DMS114 treated with DMSO at 0.1 percent for 48 hours (cell line): ENCODE results near the gene TMEM200C.

Experiments used
- DNase-seq: peaks from one replicate; lab custom pipeline; 2025; ENCODE audit not compliant: unreplicated experiment; lab: John Stamatoyannopoulos, UW

Gene TMEM200C

GRCh38 chr18:5895299-5895875 is at the start of gene TMEM200C:
TSS of gene TMEM200C (minus strand) at chr18:5895522. CDS start at chr18:5892063, 3,459 bp downstream.
- DNase-seq: no peak

GRCh38 chr18:5944448-5944847 is 49.1 kb upstream of the TMEM200C start:
- no peak for DNase-seq

- no peak for DNase-seq
These were observed 48.2 kb upstream of the TMEM200C start for GRCh38 chr18:5943514-5943913.

- DNase-seq: no peak
These were observed 47.3 kb upstream of the TMEM200C start for GRCh38 chr18:5942591-5942990.

GRCh38 chr18:5941890-5942289 is 46.6 kb upstream of the TMEM200C start:
- DNase-seq: no peak

- DNase-seq: no peak
These were observed 44.7 kb upstream of the TMEM200C start for GRCh38 chr18:5939801-5940667.

GRCh38 chr18:5937795-5938194 is 42.5 kb upstream of the TMEM200C start:
- no peak for DNase-seq

- no peak for DNase-seq
These were observed 41.8 kb upstream of the TMEM200C start for GRCh38 chr18:5937121-5937520.

- no peak for DNase-seq
These were observed 35.5 kb upstream of the TMEM200C start for GRCh38 chr18:5930789-5931188.

- no peak for DNase-seq
These were observed 23.0 kb upstream of the TMEM200C start for GRCh38 chr18:5918205-5918858.

- DNase-seq: no peak
These were observed 19.6 kb upstream of the TMEM200C start for GRCh38 chr18:5914951-5915350.

GRCh38 chr18:5914016-5914415 is 18.7 kb upstream of the TMEM200C start:
- DNase-seq: no peak

GRCh38 chr18:5912566-5912965 is 17.2 kb upstream of the TMEM200C start:
- no peak for DNase-seq

GRCh38 chr18:5909125-5909524 is 13.8 kb upstream of the TMEM200C start:
- DNase-seq: no peak

- DNase-seq: no peak
These were observed 8.1 kb upstream of the TMEM200C start for GRCh38 chr18:5903386-5903785.

GRCh38 chr18:5900262-5900661 is 4.9 kb upstream of the TMEM200C start:
- DNase-seq: no peak

- DNase-seq: no peak
These were observed 4.5 kb upstream of the TMEM200C start for GRCh38 chr18:5899835-5900234.

GRCh38 chr18:5895876-5896740 is 786 bp upstream of the TMEM200C start:
- no peak for DNase-seq

- no peak for DNase-seq
These were observed 567 bp downstream of the TMEM200C start for GRCh38 chr18:5894611-5895298.

- DNase-seq: no peak
These were observed 1.2 kb downstream of the TMEM200C start for GRCh38 chr18:5893956-5894610.
